ENCODE data around the gene KLHL30.
"Not testable (repeated sequence)": the region's sequence is repeated elsewhere in the genome, so short reads cannot be mapped to it uniquely, and the experiment has no call there.

The KLHL30 gene

GRCh38 chr2:238163481-238164198 lies 25.2 kb downstream of the KLHL30 start:
- no peak for DNase-seq
- no peak for ATAC-seq

GRCh38 chr2:238164906-238165287 lies 26.4 kb downstream of the KLHL30 start:
- DNase-seq (no peak), ATAC-seq (no peak)

DNA sequence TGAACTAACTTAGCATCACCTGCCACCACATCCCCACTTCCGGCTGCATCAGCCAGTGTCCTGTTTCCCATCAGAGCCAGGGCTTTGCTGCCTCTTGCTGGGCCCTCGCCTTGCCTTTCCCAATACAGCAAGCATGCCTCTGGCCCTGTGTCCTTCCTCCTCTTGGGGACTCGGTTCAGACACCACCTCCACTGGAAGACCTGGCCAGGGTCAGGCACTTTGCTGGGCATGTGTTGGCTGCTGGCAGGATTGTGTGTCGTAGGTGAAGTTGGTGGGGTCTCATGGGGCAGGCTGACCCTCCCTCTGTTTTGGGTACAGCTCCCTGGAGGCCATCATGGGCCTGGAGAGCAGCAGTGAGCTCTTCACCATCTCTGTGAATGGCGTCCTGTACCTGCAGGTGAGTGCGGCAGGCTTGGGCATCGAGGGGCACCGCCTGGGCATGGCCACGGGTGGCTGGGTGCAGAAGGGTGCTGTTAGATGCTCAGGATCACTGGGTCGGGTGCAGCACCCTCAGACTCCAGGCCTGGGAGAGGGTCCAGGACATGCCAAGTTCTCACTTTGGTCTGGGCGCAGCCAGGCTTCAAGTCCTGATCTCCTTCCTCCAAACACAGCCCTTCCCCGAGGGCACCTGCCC lies 26.9 kb downstream of the KLHL30 start:
- DNase-seq (no peak), ATAC-seq (no peak)

DNA sequence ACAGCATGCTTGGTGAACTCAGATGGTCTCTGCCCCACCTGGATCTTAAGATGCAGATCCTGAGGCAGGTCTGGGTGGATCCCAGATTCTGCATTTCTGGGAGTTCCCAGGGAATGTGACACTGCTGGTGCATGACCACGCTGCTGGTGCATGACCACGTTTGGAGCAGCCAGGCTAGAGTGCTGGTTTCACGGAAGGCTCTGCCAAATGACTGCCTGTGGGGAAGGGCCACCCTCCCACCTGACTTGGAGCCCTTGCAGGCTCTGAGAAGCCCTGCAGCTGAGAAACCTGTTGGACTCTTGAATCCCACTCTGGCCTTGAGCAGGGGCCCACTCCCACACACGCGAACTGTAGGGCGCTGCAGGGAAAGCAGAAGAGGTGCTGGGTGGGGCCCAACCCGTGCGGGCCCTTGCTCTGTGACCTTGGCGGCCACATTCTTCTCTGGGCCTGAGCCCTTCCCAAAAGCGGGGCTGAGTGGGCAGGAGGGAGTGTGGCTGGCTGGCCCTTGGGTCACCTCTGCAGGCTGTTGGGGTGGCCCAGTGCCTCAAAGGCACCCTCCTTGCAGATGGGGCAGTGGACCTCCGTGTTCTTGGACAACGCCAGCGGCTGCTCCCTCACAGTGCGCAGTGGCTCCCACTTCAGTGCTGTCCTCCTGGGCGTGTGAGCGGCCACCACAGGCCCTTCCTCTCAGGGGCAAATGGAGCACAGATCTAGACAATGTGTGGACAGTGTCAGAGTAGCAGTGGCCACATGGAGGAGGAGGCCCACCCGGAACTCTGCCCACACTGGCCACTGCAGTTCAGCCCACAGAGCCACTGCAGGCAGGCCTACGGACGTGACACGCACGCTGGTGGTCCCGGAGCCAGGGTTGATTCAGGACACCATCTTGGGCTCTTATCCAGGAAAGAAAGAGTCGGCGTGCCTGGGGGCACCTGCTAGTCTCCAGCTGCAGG lies 28.2 kb downstream of the KLHL30 start:
- no peak for ATAC-seq
- DNase-seq = no peak

DNA sequence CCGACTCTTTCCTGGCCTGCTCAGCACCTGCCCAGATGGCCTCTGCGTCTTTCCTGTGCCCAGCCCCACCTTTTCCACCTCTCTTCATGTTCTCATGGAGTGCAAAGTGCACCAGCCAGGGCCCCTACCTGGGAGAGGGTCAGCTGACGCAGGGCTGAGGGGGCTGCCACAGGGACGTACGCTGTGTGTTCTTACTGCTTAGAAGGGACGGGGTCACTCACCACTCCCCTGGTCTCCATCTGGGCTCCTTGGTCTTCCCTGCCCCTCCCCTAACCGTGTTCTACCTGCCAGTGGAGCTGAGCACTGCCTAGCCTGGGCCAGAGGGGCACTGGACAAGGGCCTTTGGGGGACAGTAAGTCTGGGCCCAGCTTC lies 28.9 kb downstream of the KLHL30 start:
- DNase-seq = no peak
- ATAC-seq = no peak

DNA sequence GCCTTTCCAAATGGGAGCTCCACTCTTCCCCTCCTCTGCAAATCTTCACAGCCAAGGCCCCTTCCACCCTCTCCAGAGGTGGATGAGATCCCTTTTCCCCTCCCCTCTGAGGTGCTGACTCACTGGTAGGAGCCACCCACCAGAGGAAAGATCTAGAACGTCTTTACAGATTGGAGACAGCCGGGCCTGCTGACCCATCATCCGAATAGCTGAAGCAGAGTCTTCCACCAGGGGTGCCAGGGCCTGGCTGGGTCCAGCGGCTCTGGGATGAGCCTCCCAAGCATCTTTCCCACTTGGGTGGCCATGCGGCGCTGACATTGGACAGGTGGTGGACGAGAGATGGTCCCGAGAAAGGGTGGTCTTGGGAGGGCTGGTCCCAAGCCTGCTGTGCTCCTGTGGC lies 29.3 kb downstream of the KLHL30 start:
- DNase-seq = no peak
- no peak for ATAC-seq

DNA sequence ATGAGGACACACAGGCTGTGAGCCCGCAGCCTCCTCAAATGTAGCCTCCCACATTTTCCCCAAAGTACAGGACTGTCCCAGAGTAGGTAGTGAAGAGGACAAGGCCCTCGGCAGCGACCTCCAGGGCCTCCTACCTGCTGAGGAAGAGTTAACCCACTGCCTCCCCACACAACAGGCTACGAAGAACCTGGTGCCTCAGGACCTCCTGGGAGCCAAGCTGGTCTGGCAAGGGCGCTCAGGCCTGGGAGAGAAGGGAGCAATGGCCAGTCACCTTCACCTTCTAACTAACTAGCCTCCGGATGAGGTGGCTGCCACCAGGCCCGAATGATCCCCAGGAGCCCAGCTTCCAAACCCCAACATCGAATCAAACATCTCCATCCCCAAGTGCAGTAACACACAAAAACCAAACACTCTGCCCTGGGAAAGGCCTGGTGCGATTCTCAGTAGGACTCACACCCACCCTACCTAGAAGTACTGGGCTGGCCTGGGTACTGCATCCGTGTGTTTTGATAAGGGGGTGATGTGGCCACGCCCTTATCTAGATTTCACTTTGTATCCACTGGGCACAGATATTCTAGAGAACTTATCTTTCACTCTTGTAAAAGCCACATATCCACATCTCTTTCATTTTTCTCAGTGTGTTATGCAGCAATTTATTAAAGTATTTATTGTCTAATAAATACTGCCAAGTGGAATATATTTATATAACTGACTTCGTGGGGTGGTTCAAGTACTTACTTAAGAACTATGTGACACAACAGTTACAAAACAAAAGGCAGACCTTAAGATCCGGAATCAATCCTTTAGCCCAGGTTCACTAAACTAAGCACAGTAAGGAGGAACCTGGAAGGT lies 30.0 kb downstream of the KLHL30 start:
- DNase-seq = no peak

DNA sequence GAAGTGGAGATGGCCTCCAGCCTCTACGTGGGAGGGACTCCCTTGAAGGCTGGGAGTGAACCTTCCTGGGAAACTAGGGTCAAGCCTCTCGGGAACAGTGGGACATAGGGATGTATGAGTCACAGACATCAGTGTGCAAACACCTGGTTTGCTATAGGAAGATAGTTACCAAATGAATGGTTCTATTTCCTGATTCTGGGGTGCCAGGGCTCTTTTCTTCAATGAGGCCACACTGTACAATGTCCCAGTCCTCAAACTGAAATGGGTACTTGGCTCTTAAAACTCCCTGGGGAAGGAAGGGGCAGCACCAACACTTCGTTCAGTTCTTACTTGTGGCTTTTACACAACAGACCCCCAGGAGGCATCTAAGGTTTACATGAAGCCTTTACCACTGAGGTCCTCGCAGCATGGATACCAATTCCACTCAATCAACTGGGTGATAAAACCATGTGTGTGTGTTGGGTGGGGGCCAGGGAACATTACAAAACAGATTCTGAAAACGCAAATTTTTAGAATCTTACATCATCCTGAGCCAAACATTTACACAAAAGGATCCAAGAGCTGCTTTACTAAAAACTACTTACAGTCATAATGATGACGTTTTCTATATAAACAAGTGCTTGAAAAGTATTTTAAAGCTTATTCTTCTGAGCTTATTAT lies 30.7 kb downstream of the KLHL30 start:
- no peak for ATAC-seq
- DNase-seq = no peak

More for the DNA sequence above, 30.0 kb downstream of the KLHL30 start:
- no peak for ATAC-seq

DNA sequence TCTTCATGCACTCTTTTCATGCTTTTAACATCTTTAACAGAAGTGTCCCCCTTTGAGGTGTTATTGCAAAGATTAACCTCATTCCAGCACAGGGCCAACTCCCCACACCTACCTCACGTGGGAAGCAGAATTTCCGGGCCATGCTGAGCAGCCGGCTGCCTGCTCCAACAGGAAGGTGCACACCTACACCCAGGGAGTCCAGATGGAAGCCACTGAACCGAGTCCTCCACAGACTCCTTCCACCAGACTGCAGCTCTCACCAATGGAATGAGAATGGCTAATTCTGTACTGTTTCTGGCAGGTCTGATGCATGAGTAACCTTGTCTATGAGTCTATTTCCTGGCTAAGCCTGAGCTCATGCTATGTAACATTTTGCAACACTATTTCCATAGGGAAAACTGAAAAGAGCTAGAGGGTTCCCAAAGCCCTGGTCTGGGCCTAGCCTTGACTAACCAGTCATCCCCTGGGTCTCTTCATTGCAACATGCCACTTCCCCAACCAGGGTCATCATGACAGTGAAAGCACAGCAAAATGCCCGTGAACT lies 31.3 kb downstream of the KLHL30 start:
- no peak for DNase-seq
- ATAC-seq = no peak

DNA sequence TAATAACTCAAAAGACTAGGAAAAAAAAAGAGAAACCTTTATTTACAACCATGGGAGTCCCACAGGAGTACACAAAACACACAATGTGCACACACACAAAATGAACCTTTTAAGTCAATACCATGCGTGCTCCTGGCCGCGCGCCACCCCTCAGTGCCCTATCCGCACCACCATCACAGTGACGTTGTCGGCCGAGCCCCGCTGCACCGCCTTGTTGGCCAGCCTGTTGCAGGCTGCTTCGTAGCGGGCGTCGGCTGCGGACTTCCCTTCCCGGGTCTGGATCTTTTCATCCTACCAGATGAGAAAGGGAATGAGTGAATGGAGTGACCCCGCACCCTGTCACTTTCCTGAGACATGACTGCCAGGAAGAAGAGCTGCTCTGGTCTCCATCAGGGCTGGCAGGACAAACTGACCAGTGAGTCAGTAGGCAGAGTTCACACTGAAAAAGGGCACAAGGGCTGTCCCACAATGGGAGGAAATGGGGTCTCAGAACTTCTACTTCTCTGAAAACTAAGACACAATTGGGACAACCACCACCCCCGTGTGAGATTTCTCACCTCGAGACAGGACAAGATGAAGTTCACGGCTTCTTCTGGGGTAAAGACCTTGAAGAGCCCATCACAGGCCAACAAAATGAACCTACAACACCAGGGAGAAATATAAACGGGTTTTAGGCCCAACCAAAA lies 32.1 kb downstream of the KLHL30 start:
- DNase-seq (no peak), ATAC-seq (no peak)

GRCh38 chr2:238171072-238171431 lies 32.6 kb downstream of the KLHL30 start:
- DNase-seq, ATAC-seq: not testable (repeated sequence)

- DNase-seq (no peak), ATAC-seq (no peak)
Measured at GRCh38 chr2:238171575-238172187, 33.2 kb downstream of the KLHL30 start.

DNA sequence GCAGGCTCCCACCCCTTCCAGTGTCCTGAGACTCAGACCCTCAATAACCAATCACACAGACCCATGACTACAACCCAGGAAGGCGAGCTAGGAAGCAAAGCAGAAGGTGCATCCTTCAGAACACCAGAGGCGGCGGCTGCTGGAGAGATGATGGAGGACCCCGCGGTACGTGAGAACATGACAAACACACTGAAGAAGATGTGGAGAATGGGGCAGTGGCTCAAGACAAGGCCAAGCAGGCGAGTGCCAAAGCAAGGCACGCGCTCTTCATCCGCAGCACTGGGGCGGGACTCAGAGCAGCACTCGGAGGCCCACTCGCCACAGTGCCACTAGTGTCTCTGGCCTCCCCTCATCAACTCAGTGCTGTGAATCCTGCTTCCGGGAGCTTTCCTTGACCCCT lies 34.0 kb downstream of the KLHL30 start:
- DNase-seq (no peak), ATAC-seq (no peak)

DNA sequence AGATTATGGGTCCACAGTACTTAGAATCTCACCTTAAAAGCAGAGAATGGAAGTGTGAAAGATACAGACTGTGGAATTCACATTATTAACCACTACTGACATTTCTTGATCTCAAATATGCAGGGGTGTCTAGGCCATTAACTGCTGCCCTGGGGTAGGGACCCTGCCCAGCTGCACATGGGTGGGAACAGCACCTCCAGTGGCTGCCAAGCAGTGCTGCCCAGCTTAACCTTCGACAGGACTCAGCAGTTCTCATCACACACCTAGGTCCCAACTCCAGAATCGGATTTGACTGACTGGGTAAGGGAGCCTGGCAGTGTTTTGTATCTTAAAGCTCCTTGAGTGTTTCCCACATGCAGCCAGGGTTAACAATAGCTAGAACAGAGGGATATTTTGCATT lies 35.2 kb downstream of the KLHL30 start:
- ATAC-seq = no peak
- DNase-seq = no peak

DNA sequence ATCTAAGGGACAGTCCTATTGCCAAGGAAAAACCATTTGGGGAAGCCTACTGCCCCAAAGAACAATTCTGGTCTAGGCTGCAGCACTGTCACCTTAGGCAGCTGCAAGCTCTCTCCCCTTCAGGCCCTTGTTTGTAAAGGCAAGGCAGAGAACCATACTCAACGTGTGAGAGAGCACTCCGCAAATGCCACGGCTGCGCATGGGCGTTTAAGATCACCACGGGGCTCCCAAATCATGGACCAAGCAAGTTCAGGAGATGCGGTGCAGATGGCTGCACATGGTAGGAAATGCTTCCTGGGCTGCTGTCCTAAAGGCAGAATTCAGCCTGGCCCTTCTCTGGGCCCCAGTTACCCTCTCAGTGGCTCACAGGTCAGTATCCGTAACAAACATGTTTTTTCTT lies 35.8 kb downstream of the KLHL30 start:
- ATAC-seq (no peak), DNase-seq (no peak)

GRCh38 chr2:238174701-238175100 lies 36.2 kb downstream of the KLHL30 start:
- ATAC-seq = no peak

GRCh38 chr2:238176613-238177012 lies 38.1 kb downstream of the KLHL30 start:
- DNase-seq (no peak), ATAC-seq (no peak)

More at GRCh38 chr2:238174701-238175100, 36.2 kb downstream of the KLHL30 start:
- DNase-seq = no peak

- DNase-seq (no peak), ATAC-seq (no peak)
Measured at GRCh38 chr2:238180554-238180953, 42.1 kb downstream of the KLHL30 start.

DNA sequence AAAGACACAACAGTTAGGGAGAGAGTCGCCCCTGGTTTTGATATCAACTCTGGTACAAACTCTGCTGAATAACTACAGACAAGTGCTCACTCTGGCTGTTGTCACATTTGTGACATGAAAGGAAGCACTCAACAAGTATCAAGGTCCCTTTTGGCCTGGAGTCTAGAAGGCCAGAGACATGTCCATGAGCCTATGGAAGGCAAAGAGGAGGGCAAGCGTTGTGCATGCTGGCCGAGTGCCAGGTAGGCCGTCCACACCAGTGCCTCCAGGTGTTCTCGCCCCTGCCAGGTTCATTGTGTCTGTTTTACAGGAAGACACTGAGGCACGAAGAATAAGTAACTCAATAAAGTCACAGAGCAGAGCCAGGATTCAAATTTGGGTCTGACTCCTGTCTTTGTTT lies 43.9 kb downstream of the KLHL30 start:
- ATAC-seq = no peak

GRCh38 chr2:238183821-238184220 lies 45.4 kb downstream of the KLHL30 start:
- DNase-seq (no peak), ATAC-seq (no peak)

More for the DNA sequence above, 43.9 kb downstream of the KLHL30 start:
- no peak for DNase-seq
